ENCODE measurements around the gene COL11A1.

COL11A1 gene

DNA sequence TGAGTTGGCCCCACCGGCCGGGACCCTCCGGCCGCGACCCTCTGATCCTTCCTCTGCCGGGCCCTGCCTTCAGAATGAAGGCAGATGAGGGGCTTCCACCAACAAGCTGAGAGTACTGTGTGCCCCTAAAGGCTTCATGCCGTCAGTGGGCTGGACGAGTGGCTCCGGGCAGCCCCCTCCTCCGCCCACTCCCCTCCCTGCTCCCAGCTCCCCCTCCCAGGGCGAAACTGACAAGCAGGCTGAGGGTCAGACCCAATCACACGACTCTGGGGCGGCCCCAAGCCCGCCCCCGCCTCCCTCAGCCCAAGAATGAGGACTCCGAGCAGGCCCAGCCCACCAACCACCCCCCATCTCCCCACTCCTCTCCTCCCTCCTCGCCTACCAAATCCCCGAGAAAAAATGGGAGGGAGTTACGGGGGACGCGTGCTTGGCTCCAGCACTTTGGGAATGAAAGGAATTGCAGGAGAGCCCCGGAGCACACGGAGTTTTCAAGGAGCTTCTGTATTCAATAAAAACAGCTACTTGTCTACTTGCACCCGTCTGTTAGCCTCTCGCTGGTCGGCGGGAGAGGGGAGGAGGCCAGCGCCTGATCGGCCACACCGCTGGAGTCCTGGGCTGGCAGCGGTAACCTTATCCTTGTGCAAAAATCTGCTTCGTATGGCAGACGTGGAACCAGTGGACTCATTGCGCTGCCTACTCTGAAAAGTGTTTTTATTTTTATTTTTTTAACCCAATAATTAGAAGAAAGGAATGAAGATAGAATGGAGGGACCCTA is at the start of gene COL11A1:
Gene COL11A1, minus strand, starts transcription at position 147 of the 775 bp plus-strand sequence. CDS start 344 bp downstream, outside the sequence.
- TF ChIP-seq, protein P1, sequence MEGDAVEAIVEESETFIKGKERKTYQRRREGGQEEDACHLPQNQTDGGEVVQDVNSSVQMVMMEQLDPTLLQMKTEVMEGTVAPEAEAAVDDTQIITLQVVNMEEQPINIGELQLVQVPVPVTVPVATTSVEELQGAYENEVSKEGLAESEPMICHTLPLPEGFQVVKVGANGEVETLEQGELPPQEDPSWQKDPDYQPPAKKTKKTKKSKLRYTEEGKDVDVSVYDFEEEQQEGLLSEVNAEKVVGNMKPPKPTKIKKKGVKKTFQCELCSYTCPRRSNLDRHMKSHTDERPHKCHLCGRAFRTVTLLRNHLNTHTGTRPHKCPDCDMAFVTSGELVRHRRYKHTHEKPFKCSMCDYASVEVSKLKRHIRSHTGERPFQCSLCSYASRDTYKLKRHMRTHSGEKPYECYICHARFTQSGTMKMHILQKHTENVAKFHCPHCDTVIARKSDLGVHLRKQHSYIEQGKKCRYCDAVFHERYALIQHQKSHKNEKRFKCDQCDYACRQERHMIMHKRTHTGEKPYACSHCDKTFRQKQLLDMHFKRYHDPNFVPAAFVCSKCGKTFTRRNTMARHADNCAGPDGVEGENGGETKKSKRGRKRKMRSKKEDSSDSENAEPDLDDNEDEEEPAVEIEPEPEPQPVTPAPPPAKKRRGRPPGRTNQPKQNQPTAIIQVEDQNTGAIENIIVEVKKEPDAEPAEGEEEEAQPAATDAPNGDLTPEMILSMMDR (conservative IDR thresholded peaks at IDR 0.05; ENCODE audit: low read depth, low read length), result no peak
- Histone ChIP-seq H3K4me2 (no peak within 1 kb of the TSS), H3K9ac (no peak within 1 kb of the TSS), H3K4me1 (ENCODE audit: low read depth, poor library complexity, severe bottlenecking) (no peaks in the 10 kb centered on the region), H3K79me2 (ENCODE audit: insufficient read depth, low read depth) (no peaks in the 10 kb centered on the region), H3K36me3 (ENCODE audit: insufficient read depth) (no peaks in the 10 kb centered on the region), H3K27me3 (ENCODE audit: insufficient read depth, low read depth) (no peaks in the 10 kb centered on the region), H2AFZ (ENCODE audit: low read depth) (no peak within 1 kb of the TSS), H3K4me3 (IDR thresholded peaks at IDR 0.05; ENCODE audit: insufficient read depth, low read depth, low read length) (no peak within 1 kb of the TSS), H3K27ac (no peak within 1 kb of the TSS), H4K20me1 (ENCODE audit: insufficient read depth) (no peaks in the 10 kb centered on the region)

DNA sequence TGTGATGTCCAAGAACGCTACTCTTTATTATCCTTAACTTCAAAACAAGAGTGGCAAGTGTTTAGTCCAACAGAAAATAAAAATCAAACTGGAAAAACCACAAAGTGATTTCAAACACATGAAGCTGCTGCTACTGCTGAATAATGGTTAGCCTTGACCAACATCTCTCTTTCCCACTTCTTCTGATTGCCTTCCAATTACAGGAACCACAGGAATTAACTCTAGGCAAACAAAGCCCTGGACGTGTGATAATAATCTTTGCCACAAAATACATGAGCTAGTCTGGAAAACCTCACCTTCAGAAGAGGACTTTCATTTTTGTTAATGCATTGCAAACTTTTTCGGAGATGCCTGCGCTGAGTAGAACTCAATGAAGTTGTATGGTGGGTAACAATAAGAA is 48.6 kb upstream of the COL11A1 start:
- H3K36me3 ChIP-seq (ENCODE audit: insufficient read depth), result no peaks in the 10 kb centered on the region
- no peak overlapping the region for H3K9ac ChIP-seq

DNA sequence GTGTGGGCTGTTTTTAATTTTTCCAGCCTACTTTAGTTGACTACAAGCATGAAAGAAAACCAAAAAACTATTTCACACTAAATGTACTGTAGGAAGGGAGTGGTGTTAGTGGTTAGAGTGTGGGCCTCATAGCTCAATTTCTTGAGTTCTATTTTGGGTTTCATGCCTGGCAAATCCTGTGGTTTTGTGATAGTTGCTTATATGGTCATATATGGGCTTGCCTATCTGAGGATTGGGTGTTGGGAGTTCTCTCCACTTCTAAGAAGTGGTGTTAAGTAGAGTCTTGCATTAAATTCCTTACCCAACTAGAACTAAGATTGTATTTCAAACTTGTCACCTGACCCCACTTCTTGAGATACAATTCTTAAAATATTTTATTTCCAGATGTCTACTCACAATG is 37.8 kb upstream of the COL11A1 start:
- H2AFZ ChIP-seq (ENCODE audit: low read depth), result no peak overlapping the region
- TF ChIP-seq, protein P1 (conservative IDR thresholded peaks at IDR 0.05; ENCODE audit: low read depth, low read length), result no peak
- H3K79me2 ChIP-seq (ENCODE audit: insufficient read depth, low read depth), result no peaks in the 10 kb centered on the region
- no peaks in the 10 kb centered on the region for H3K27me3 ChIP-seq (ENCODE audit: insufficient read depth, low read depth)
- peaks cover 28% of the 10 kb centered on the region for H3K4me1 ChIP-seq (ENCODE audit: low read depth, poor library complexity, severe bottlenecking)
- peak overlapping the region; percentile 48 for H3K4me2 ChIP-seq
- H4K20me1 ChIP-seq (ENCODE audit: insufficient read depth), result no peaks in the 10 kb centered on the region
- no peaks in the 10 kb centered on the region for H3K36me3 ChIP-seq (ENCODE audit: insufficient read depth)
- no peak overlapping the region for H3K27ac ChIP-seq
- no peak overlapping the region for H3K9ac ChIP-seq
- H3K4me3 ChIP-seq (IDR thresholded peaks at IDR 0.05; ENCODE audit: insufficient read depth, low read depth, low read length), result no peak overlapping the region

More for the DNA sequence above, 48.6 kb upstream of the COL11A1 start:
- Histone ChIP-seq H3K27me3 (ENCODE audit: insufficient read depth, low read depth) (no peaks in the 10 kb centered on the region), H4K20me1 (ENCODE audit: insufficient read depth) (no peaks in the 10 kb centered on the region), H3K4me2 (no peak overlapping the region), H3K27ac (no peak overlapping the region), H2AFZ (ENCODE audit: low read depth) (no peak overlapping the region), H3K4me3 (IDR thresholded peaks at IDR 0.05; ENCODE audit: insufficient read depth, low read depth, low read length) (no peak overlapping the region), H3K79me2 (ENCODE audit: insufficient read depth, low read depth) (no peaks in the 10 kb centered on the region), H3K4me1 (ENCODE audit: low read depth, poor library complexity, severe bottlenecking) (no peaks in the 10 kb centered on the region)
- TF ChIP-seq, protein P1 (conservative IDR thresholded peaks at IDR 0.05; ENCODE audit: low read depth, low read length), result no peak

DNA sequence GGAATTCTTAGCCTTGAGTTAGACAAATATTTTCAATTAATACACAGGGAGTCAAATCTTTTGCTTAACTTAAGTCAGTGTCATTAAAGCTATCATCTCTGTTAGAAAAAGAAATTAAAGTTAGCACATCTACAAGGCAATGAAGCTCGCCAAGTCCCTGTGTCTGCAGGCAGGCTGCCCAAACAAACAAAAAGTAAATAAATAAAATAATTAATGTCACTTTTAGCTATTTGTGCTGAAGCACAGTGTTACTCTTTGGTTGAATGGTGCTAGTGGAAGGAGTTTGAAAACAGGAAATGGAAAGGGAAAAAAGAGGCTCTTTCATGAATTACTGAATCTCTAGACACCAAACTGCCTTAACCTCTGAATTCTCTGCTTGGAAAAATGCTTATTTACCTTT is 37.1 kb upstream of the COL11A1 start:
- no peaks in the 10 kb centered on the region for H3K36me3 ChIP-seq (ENCODE audit: insufficient read depth)
- H2AFZ ChIP-seq (ENCODE audit: low read depth), result no peak overlapping the region
- TF ChIP-seq, protein P1 (conservative IDR thresholded peaks at IDR 0.05; ENCODE audit: low read depth, low read length), result no peak
- no peaks in the 10 kb centered on the region for H4K20me1 ChIP-seq (ENCODE audit: insufficient read depth)
- H3K4me1 ChIP-seq (ENCODE audit: low read depth, poor library complexity, severe bottlenecking), result peaks cover 28% of the 10 kb centered on the region
- H3K27ac ChIP-seq, result no peak overlapping the region
- H3K79me2 ChIP-seq (ENCODE audit: insufficient read depth, low read depth), result no peaks in the 10 kb centered on the region
- no peak overlapping the region for H3K4me3 ChIP-seq (IDR thresholded peaks at IDR 0.05; ENCODE audit: insufficient read depth, low read depth, low read length)
- H3K4me2 ChIP-seq, result peak overlapping the region; percentile 48
- no peak overlapping the region for H3K9ac ChIP-seq
- H3K27me3 ChIP-seq (ENCODE audit: insufficient read depth, low read depth), result no peaks in the 10 kb centered on the region
